Measurements from ENCODE around the gene WDR5. TPM values are rescaled to one million over a fixed set of nuclear protein-coding genes. Genes with fewer than 3 reads are reported as not detected.

Gene WDR5
- total and polyA plus RNA-seq, 10 of the 15 experiments (the other 5 are each of a cell fraction or from before 2014, with no cell fraction given): 1.4 to 43.7 (median 33.2) TPM

GRCh38 chr9:134167530-134167931 lies 31.6 kb downstream of the WDR5 start:
- Histone ChIP-seq H3K9ac (ENCODE audit: control insufficient read depth, insufficient read depth, low read length) (no peak overlapping the region), H3K9me3 (replicated peaks; ENCODE audit: control insufficient read depth, insufficient read depth, low read length) (peaks cover 2% of the 10 kb centered on the region; the same call in 1 of the 3 replicates), H3K36me3 (ENCODE audit: control insufficient read depth in 2 of 2, insufficient read depth in 2 of 2, low read length in 1 of 2) (no peaks in the 10 kb centered on the region), H4K20me1 (ENCODE audit: control insufficient read depth, insufficient read depth) (no peaks in the 10 kb centered on the region), H3K27me3 (replicated peaks in 1 of 2; ENCODE audit: control insufficient read depth in 2 of 2, insufficient read depth in 2 of 2, low read length in 1 of 2) (no peaks in the 10 kb centered on the region), H3K4me1 (ENCODE audit: control insufficient read depth, insufficient read depth, low read length) (peaks cover 13% of the 10 kb centered on the region), H3K79me2 (ENCODE audit: control insufficient read depth, insufficient read depth, low read length) (peaks cover 2% of the 10 kb centered on the region), H2AFZ (ENCODE audit: control insufficient read depth, low read depth, low read length) (no peak overlapping the region), H3K4me2 (ENCODE audit: control insufficient read depth, insufficient read depth) (no peak overlapping the region), H3K4me3 (no peak overlapping the region), H3K27ac (ENCODE audit: control insufficient read depth, insufficient read depth) (no peak overlapping the region)
- POLR2A ChIA-PET: no interaction called here
- no TSS peak for BruUV-seq (replicated peaks)
- intact Hi-C loops (cut with micrococcal nuclease; ENCODE audit: unreplicated experiment): no loop called here
- SMC1A ChIA-PET (ENCODE audit: uncharacterized antibody, unreplicated experiment): interaction anchor here (0.6 kb wide), 1 partner anchor 215 kb away, joined by 3 read pairs; no protein-coding TSS in a partner anchor
- no peak for FAIRE-seq
- TF ChIP-seq RB1 (IDR thresholded peaks at IDR 0.05; ENCODE audit: borderline replicate concordance) (no peak), FOXM1 (IDR thresholded peaks at IDR 0.05; ENCODE audit: low read depth, low read length) (no peak), CREM (IDR thresholded peaks at IDR 0.05; ENCODE audit: low read depth) (no peak), NBN (IDR thresholded peaks at IDR 0.05) (no peak), MYB (IDR thresholded peaks at IDR 0.05; ENCODE audit: borderline replicate concordance, low read depth, low read length) (no peak), MEF2A (IDR thresholded peaks at IDR 0.05; ENCODE audit: insufficient read depth, low read depth, low read length) (no peak), EZH2 (IDR thresholded peaks at IDR 0.05; ENCODE audit: borderline replicate concordance, control insufficient read depth, low read depth, low read length) (no peak), EED (IDR thresholded peaks at IDR 0.05; ENCODE audit: low read depth) (no peak), STAT3 (IDR thresholded peaks at IDR 0.05; ENCODE audit: low read depth, low read length) (no peak), ZNF274 (IDR thresholded peaks at IDR 0.05; ENCODE audit: insufficient read depth, insufficient read length) (no peak), ZSCAN29 (IDR thresholded peaks at IDR 0.05) (no peak), MXI1 (IDR thresholded peaks at IDR 0.05; ENCODE audit: low read depth, low read length) (no peak), IRF3 (IDR thresholded peaks at IDR 0.05) (no peak), BACH1 (IDR thresholded peaks at IDR 0.05; ENCODE audit: borderline replicate concordance) (no peak), GABPA (IDR thresholded peaks at IDR 0.05; ENCODE audit: low read depth) (no peak), CEBPZ (IDR thresholded peaks at IDR 0.05; ENCODE audit: low read depth, low read length) (no peak), ZNF622 (IDR thresholded peaks at IDR 0.05) (no peak)
- RAD21 ChIA-PET (ENCODE audit: unreplicated experiment): no interaction called here
- no peak for DNase-seq (ENCODE audit: low read depth, low spot score)
- 85% methylated on average over 4 of the region's 4 CpGs for WGBS (ENCODE audit: insufficient coverage, insufficient replicate concordance, low lambda C conversion rate, missing lambda C conversion rate)
- CTCF ChIA-PET: interaction anchor here (1.6 kb wide), 1 partner anchor 276 kb away, joined by 8 read pairs; no protein-coding TSS in a partner anchor
- in situ Hi-C loops (cut with MboI): loop anchor here (5.0 kb wide), 1 partner anchor 280 kb away; no protein-coding TSS in a partner anchor
- ATAC-seq: no peak

Data from GM12878 (cell line).